ENCODE measurements around the gene KRT222. TPM values are rescaled to one million over a fixed set of nuclear protein-coding genes. Genes with fewer than 3 reads are reported as not detected.

KRT222 gene
- total RNA-seq, 1 donor from 2014 or later, result not detected

GRCh38 chr17:40618754-40619625 lies 46.0 kb downstream of the KRT222 start:
- ATAC-seq, result no peak
- intact Hi-C loops (cut with micrococcal nuclease), result no loop called here

DNA sequence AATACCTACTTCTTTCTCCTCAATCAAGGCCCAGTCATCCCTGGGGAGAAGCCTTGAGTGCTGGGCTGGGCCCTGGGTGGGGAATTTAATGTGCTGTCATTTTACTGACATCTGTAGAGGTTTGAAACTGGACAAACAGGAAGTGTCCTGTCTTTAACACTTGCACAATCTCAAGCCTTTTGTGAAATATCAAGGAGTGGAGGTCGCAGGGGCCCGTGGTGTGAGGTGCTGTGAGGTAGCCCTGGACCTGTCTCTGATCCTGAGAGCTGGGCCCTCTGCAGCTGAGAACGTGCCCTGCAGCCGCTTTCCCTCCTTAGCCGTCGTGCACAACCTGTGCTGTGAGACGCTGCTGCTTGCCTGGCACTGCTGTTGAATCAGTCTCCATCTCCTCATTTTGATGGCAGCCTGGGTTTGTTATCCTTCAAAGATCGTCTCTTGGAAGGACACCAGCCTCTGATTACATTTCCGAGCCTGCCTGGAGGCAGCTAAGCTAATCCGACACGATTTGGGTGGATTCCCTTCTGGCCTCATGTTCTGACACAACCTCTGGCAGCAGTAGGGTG lies 47.2 kb downstream of the KRT222 start:
- intact Hi-C loops (cut with micrococcal nuclease), result no loop called here
- DNase-seq, result no peak
- ATAC-seq, result no peak

More at GRCh38 chr17:40618754-40619625, 46.0 kb downstream of the KRT222 start:
- DNase-seq, result no peak

DNA sequence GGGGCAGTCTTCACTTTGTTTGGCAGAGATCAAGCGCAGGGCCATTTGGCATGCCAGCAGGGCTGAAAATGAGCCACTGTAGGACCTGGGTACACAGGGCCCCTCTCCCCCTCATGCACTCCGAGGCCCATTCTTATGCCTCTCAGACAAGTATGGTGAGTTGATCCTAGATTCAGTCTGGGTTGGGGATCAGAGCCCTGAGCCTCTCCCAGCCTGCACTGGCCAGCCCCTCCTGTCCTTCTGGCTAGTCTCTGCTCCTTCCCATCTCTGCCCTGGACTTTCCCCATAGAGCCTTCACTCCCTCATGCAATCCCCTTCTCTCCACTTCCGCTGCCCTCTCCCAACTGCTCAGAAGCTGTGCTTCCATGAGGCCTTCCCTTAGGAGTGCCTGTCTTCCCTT lies 48.4 kb downstream of the KRT222 start:
- intact Hi-C loops (cut with micrococcal nuclease), result no loop called here
- ATAC-seq (no peak), DNase-seq (no peak)

- DNase-seq, result no peak
- ATAC-seq, result no peak
Observed at GRCh38 chr17:40615841-40616476, 49.0 kb downstream of the KRT222 start.

DNA sequence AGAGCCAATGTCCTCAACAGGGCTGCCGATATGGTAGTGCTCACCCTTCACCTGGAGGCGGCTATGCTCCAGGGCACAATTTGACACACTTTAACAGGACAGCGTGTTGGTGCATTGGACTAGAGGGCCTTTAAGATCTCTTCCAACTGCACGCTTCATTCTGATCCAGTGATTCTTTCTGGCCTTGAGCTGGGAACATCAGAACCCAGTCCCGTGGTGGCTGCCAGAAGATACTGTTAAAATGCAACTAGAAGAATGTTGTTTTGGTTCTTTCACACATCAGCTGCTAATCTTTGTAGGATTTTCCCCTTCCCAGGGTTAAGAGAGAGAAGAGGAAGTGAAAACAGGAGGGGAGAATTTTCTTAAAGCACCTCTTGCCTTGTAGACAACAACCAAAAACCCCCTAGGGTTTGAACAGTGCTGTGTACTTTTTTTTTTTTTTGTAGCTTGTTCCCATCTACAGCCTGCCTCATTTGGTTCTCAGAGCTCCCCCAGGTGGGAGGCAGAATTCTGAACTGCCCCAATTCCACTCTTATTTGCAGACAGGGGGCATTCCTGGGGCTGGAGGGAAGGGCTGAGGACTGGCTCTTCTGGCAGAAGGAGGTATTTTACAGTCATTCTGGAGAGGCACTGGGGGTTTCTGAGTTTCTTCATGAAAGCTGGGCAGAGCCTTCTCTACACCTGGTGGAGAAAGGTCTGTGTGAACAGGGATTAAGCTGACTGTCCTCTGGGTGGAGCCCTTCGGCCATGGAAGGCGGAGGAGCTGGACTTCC lies 49.7 kb downstream of the KRT222 start:
- ATAC-seq (peak; percentile 57), DNase-seq (no peak)
- intact Hi-C loops (cut with micrococcal nuclease), result no loop called here

More at GRCh38 chr17:40615841-40616476, 49.0 kb downstream of the KRT222 start:
- intact Hi-C loops (cut with micrococcal nuclease), result no loop called here

GRCh38 chr17:40614431-40615067 lies 50.4 kb downstream of the KRT222 start:
- intact Hi-C loops (cut with micrococcal nuclease), result no loop called here
- no peak for DNase-seq
- ATAC-seq, result no peak

DNA sequence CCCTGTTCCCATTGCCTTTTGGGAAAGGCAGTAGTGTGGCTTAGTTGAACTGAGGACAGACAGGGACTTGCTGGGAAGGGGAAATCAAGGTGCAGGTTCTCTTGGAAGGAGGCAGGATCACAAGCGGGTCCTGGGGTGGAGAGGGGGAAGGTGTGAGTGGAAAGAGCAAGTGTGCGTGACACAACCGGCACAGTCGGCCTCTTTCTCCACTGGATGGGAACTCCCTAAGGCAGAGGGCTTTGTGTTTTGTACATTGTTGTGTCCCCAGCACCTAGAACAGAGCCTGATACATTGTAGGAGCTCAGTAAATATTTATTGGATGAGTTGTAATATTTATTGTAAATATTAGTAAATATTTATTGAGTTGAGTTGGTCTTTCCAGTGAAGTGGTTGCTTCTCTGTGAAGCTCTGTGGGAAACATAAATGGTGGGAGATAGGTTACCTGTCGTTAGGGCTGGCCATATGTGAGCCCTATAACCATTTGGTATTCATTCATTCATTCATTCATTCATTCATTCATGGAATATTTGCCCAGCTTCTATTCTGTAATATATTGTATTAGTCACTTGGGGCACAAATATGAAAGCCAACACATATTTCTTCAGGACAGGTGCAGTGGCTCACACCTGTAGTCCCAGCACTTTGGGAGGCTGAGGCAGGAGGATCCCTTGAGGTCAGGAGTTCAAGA lies 51.4 kb downstream of the KRT222 start:
- intact Hi-C loops (cut with micrococcal nuclease), result no loop called here
- no peak for ATAC-seq
- no peak for DNase-seq

- intact Hi-C loops (cut with micrococcal nuclease), result no loop called here
- DNase-seq (no peak), ATAC-seq (no peak)
Observed at GRCh38 chr17:40612599-40613244, 52.3 kb downstream of the KRT222 start.

DNA sequence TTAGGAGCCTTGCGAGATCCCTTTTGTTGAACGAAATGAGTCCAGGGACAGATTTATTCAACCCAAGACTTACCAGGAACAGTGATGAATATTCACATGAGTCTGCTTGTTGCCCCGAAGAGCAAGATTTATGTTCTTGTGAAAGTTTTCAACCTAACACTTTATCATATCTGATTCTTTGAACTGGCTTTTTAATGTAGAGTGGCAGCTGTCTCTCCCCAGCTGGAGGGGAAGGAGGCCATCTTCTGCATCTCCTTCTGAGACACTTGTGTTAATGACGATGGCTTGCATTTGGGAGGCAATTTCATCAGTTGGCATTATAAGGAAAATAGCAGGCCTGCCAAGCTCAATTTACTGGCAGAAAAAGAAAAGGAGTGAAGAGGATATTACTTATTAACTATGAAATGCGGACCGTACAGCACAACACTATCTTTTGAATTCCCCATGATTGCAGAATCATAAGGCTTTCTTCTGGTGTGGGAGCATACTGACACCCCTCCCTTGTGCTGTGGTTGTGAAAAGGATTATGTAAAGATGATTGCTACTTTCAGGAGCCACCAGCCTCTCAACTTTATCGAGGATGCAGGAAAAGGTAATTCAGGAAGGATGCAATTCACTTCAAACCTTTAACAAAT lies 53.0 kb downstream of the KRT222 start:
- intact Hi-C loops (cut with micrococcal nuclease), result no loop called here
- no peak for ATAC-seq
- DNase-seq, result no peak

- no peak for DNase-seq
- no peak for ATAC-seq
- intact Hi-C loops (cut with micrococcal nuclease), result no loop called here
Observed at GRCh38 chr17:40610359-40610758, 54.6 kb downstream of the KRT222 start.

GRCh38 chr17:40608061-40608581 lies 56.9 kb downstream of the KRT222 start:
- DNase-seq (no peak), ATAC-seq (no peak)
- intact Hi-C loops (cut with micrococcal nuclease), result no loop called here

DNA sequence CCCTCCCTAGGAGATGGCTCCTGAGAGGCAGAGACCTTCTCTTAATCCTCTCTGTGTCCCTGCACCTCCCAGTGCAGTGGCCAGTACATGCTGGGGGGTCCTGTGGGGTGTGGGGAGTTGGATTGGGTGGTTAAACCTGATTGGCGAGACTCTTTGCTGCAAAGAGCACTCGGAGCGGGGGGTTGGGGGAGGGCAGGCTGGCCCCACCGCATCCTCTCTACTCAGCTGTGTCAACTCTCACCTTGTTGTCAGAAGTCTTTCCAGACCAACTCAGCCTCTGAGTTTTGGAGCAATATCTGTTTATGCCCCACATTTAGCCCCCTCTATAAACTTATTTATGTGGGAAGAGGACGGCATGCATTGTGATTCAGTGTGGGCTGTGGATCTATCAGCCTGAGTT lies 57.3 kb downstream of the KRT222 start:
- DNase-seq, result no peak
- ATAC-seq, result no peak
- intact Hi-C loops (cut with micrococcal nuclease), result no loop called here

DNA sequence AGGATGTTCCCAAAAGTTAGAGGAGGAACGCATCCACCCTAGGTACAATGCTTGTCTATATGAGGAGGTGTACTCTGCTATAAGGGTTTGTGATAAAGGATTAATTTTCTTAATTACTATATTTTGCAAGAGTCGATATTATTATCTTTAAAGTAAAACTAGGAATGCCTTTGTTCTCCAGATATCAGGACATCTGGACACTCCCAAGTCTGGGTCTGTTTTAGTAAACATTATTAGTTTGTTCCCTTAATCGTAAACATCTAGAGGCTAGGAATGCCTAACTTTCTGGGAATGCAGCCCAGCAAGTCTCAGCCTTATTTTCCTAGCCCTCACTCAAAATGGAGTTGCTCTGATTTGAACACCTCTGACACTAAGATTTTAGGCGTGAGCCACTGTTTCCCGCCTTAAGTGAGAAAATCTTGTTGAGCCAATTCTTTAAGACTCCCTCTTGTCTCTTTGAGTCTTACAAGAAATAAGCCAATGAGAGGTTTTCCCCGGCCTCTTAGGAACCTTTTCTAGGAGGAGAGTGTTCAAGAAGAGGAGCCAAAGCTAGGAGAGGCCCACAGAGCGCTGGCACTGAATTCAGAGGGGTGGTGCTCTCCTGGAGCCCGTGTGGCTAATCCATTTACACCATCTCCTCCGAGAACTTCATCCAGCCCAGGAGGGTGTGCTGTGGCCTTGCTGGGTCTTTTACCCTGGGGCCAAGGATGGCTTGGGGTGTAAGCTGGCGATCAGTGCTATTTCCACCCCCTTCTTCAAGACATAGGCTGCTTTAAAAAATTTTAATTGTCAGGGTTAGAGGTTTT lies 58.2 kb downstream of the KRT222 start:
- intact Hi-C loops (cut with micrococcal nuclease), result no loop called here
- ATAC-seq, result no peak
- no peak for DNase-seq

DNA sequence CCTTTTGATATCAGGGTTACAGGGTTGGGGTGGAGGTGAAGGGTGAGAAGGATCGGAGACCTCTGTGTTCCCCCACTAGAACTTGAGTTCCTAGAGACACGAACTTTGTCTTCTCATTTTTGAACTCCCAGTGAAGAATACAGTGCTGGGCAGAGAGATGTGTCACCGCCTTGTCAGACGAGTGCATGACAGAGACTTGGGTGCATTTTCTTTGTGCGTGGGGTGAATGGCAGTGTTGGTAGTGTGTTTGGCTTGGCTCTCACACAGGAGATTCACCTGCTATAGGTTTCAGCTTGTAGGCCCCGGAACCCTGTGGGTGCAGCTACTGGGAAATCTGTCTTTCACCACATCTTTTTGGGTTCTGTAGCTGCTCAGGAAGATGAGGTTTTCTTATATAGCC lies 59.7 kb downstream of the KRT222 start:
- no peak for ATAC-seq
- no peak for DNase-seq
- intact Hi-C loops (cut with micrococcal nuclease), result no loop called here

Measured in left ventricle myocardium superior (tissue), 1 donor.